Measurements from ENCODE around the gene B3GNT9. TPM values are rescaled to one million over a fixed set of nuclear protein-coding genes. Genes with fewer than 3 reads are reported as not detected.

B3GNT9 gene
- total RNA-seq, 1 experiment from 2014 or later, result 11.5 TPM

DNA sequence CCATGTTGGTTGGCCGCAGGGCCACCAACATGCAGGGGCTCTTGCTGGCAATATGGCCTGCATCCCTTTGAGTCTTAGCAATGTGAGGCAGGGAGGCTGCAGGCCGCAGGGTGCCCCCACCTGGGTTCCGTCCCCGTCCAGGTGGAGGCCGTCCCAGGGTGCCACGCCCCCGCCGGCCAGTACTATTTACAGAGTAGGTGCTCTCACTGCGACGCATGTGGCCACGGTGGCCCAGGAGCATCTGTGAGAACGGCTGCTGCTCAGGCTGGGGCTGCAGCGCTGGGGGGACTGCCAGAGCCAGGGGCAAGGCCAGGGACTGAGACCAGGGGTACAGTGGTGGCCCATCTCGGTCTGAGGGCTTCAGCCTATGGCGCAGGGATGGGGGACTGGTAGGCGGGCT is 29.4 kb upstream of the B3GNT9 start:
- no TSS peak for BruUV-seq (replicated peaks)
- no peak overlapping the region for H3K4me3 ChIP-seq (ENCODE audit: low read depth in 2 of 2, low read length in 2 of 2)
- peaks cover 4% of the 10 kb centered on the region; the same call in 1 of the 2 replicates for H3K36me3 ChIP-seq (ENCODE audit: control insufficient read depth, insufficient read depth, low read length)
- H3K27ac ChIP-seq (ENCODE audit: low read length), result no peak overlapping the region
- ChIA-PET POLR2A (no interaction called here), CTCF (no interaction called here)
- no peak for TF ChIP-seq SIN3A (IDR thresholded peaks at IDR 0.05; ENCODE audit: borderline replicate concordance, insufficient read depth, low read depth, low read length)
- TF ChIP-seq, protein P1, sequence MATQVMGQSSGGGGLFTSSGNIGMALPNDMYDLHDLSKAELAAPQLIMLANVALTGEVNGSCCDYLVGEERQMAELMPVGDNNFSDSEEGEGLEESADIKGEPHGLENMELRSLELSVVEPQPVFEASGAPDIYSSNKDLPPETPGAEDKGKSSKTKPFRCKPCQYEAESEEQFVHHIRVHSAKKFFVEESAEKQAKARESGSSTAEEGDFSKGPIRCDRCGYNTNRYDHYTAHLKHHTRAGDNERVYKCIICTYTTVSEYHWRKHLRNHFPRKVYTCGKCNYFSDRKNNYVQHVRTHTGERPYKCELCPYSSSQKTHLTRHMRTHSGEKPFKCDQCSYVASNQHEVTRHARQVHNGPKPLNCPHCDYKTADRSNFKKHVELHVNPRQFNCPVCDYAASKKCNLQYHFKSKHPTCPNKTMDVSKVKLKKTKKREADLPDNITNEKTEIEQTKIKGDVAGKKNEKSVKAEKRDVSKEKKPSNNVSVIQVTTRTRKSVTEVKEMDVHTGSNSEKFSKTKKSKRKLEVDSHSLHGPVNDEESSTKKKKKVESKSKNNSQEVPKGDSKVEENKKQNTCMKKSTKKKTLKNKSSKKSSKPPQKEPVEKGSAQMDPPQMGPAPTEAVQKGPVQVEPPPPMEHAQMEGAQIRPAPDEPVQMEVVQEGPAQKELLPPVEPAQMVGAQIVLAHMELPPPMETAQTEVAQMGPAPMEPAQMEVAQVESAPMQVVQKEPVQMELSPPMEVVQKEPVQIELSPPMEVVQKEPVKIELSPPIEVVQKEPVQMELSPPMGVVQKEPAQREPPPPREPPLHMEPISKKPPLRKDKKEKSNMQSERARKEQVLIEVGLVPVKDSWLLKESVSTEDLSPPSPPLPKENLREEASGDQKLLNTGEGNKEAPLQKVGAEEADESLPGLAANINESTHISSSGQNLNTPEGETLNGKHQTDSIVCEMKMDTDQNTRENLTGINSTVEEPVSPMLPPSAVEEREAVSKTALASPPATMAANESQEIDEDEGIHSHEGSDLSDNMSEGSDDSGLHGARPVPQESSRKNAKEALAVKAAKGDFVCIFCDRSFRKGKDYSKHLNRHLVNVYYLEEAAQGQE (IDR thresholded peaks at IDR 0.05; ENCODE audit: insufficient read depth in 1 of 2, low read depth in 2 of 2, low read length in 1 of 2), result no peak
- TF ChIP-seq, protein P2, sequence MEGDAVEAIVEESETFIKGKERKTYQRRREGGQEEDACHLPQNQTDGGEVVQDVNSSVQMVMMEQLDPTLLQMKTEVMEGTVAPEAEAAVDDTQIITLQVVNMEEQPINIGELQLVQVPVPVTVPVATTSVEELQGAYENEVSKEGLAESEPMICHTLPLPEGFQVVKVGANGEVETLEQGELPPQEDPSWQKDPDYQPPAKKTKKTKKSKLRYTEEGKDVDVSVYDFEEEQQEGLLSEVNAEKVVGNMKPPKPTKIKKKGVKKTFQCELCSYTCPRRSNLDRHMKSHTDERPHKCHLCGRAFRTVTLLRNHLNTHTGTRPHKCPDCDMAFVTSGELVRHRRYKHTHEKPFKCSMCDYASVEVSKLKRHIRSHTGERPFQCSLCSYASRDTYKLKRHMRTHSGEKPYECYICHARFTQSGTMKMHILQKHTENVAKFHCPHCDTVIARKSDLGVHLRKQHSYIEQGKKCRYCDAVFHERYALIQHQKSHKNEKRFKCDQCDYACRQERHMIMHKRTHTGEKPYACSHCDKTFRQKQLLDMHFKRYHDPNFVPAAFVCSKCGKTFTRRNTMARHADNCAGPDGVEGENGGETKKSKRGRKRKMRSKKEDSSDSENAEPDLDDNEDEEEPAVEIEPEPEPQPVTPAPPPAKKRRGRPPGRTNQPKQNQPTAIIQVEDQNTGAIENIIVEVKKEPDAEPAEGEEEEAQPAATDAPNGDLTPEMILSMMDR (IDR thresholded peaks at IDR 0.05), result no peak
- TF ChIP-seq TCF7L2 (IDR thresholded peaks at IDR 0.05; ENCODE audit: low read depth, low read length), result no peak
- TF ChIP-seq POLR2AphosphoS5 (IDR thresholded peaks at IDR 0.05; ENCODE audit: low read depth, low read length), result no peak
- H3K4me1 ChIP-seq (ENCODE audit: control insufficient read depth, insufficient read depth, low read length), result peaks cover 8% of the 10 kb centered on the region; the same call in 1 of the 2 replicates
- in situ Hi-C loops (cut with HindIII; ENCODE audit: low pct_unique_long_range_greater_than_20kb, low sequenced_read_pairs) (no loop called here), intact Hi-C loops (cut with micrococcal nuclease; ENCODE audit: unreplicated experiment) (loop anchor here (10.0 kb wide), 1 partner anchor 225 kb away; no protein-coding TSS in a partner anchor)
- no peaks in the 10 kb centered on the region for H3K27me3 ChIP-seq (ENCODE audit: control insufficient read depth, insufficient read depth, low read length)
- no peaks in the 10 kb centered on the region for H3K9me3 ChIP-seq (ENCODE audit: control insufficient read depth, insufficient read depth, low read depth, low read length)
- no peak for ATAC-seq
- no peak for DNase-seq (ENCODE audit: low read depth, low spot score)

DNA sequence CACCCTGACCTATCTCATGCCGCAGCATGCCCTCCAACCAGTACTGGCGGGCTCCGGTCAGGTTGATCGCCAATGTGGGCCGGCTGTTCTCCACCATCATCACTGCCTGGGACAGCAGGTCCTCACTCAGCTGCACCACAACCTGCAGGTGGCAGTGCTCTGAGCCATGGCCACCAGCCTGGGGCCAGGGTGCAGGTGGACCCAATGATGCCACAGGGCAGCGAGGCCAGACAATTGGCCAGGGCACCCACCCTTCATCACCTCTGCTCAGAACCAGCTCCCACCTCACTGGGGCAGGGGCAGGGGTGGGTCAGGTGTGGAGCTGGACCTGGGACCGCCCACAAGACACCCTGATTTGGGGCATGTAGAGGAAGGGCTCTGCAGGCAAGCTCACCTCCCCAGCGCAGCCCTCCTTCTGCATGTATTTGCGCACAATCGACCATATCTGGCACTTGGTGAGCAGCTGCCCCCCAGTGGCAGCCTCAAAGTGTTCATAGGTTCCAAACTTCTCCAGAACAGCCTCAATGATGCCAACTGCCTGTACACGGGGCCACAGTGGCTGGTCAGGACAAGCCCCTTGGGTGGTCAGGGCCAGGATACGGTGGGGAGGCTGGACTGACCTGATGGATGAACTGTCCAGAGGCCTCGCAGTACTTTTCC is 28.8 kb upstream of the B3GNT9 start:
- intact Hi-C loops (cut with micrococcal nuclease; ENCODE audit: unreplicated experiment) (loop anchor here (10.0 kb wide), 1 partner anchor 225 kb away; no protein-coding TSS in a partner anchor), in situ Hi-C loops (cut with HindIII; ENCODE audit: low pct_unique_long_range_greater_than_20kb, low sequenced_read_pairs) (no loop called here)
- Histone ChIP-seq H3K36me3 (ENCODE audit: control insufficient read depth, insufficient read depth, low read length) (peaks cover 4% of the 10 kb centered on the region; the same call in 1 of the 2 replicates), H3K9me3 (ENCODE audit: control insufficient read depth, insufficient read depth, low read depth, low read length) (no peaks in the 10 kb centered on the region), H3K4me3 (ENCODE audit: low read depth in 2 of 2, low read length in 2 of 2) (no peak overlapping the region), H3K4me1 (ENCODE audit: control insufficient read depth, insufficient read depth, low read length) (peaks cover 8% of the 10 kb centered on the region; the same call in 1 of the 2 replicates), H3K27me3 (ENCODE audit: control insufficient read depth, insufficient read depth, low read length) (no peaks in the 10 kb centered on the region), H3K27ac (ENCODE audit: low read length) (no peak overlapping the region)
- TF ChIP-seq, protein P2 (IDR thresholded peaks at IDR 0.05), result peak; percentile 65
- no peak for TF ChIP-seq SIN3A (IDR thresholded peaks at IDR 0.05; ENCODE audit: borderline replicate concordance, insufficient read depth, low read depth, low read length)
- BruUV-seq (replicated peaks), result no TSS peak
- DNase-seq (ENCODE audit: low read depth, low spot score) (no peak), ATAC-seq (no peak)
- CTCF ChIA-PET, result no interaction called here
- POLR2A ChIA-PET, result no interaction called here

All from Panc1 (cell line).